IPS-NIHi7 (cell line): ENCODE data around the gene CAMKV.
"Not testable (repeated sequence)": the region's sequence is repeated elsewhere in the genome, so short reads cannot be mapped to it uniquely, and the experiment has no call there.

Source experiments
- DNase-seq: peaks from one replicate; pipeline ENCODE4 v3.0.0; 2012; ENCODE audit warnings: mixed read lengths; ENCODE audit errors: extremely low spot score

Gene CAMKV

GRCh38 chr3:49855662-49856061, 14.0 kb downstream of the CAMKV start:
- DNase-seq: no peak

- no peak for DNase-seq
Observed at GRCh38 chr3:49845694-49846093, 24.0 kb downstream of the CAMKV start.

DNA sequence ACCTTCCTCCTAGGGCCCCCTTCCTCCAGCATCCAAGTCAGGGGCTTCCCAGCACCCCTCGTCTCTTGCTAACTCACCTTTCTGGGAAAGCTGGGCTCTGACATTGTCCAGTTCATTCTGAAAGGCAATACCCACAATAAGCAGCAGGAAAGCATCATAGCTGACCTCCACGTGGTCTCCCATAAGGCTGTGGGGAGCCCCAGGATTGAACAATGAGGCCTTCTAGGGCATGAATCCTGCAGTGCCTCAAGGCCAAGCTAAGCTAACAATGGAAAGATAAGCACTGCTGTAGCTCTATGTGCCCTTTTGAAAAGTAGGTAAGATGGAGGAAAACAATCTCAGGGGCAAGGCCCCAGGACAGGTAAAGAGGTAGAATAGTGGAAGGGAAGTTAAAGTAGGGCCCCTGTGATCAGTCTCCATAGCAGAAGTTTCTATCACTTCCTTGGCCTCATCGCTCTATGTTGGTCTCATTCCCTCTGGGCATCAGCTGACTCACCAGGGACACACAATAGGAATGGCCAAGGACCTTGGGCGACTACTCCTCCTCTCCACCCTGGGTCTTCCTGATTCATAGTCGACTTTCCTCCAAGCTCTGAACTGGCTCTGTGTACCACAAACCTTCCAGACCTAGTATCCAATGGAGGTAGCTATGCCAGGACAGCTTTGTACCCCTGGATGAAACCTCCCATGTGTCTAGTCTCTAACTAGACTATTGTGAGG, 25.1 kb downstream of the CAMKV start:
- DNase-seq: no peak

DNA sequence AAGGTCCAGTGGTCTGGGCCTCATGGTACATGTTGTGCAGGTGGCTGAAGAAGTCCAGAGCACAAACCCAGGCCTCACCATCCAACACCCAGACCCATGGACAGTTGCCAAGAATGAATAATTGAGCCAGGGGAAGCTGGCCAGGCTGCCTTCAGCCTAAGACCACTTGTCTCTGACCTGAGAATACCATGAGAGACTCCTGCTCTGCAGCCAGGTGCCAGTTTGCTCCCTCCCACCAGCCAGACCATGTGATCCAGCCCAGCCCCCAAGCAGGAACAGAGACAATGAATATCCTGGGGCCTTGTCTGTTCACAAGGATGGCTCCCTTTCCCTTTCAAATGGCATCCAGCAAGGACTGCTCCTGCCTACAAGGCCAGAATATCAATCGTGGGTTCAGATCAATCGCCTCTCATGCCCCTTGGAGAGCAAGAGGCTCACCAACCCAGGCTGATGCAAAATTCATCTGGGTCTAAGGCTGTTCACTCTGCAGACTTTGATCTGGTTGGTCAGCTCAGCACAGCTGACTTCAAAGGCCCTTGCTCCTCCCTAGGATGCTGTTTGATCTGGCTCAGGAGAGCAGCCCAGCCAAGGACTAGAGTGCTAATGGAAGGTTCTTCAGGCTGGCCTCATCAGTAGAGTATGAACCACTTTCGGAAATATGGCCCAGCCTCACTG, 26.7 kb downstream of the CAMKV start:
- DNase-seq: no peak

GRCh38 chr3:49841806-49842205, 27.9 kb downstream of the CAMKV start:
- no peak for DNase-seq

- peak; percentile 75 for DNase-seq
Observed at GRCh38 chr3:49841126-49841696, 28.5 kb downstream of the CAMKV start.

- no peak for DNase-seq
Observed at GRCh38 chr3:49840388-49840787, 29.3 kb downstream of the CAMKV start.

DNA sequence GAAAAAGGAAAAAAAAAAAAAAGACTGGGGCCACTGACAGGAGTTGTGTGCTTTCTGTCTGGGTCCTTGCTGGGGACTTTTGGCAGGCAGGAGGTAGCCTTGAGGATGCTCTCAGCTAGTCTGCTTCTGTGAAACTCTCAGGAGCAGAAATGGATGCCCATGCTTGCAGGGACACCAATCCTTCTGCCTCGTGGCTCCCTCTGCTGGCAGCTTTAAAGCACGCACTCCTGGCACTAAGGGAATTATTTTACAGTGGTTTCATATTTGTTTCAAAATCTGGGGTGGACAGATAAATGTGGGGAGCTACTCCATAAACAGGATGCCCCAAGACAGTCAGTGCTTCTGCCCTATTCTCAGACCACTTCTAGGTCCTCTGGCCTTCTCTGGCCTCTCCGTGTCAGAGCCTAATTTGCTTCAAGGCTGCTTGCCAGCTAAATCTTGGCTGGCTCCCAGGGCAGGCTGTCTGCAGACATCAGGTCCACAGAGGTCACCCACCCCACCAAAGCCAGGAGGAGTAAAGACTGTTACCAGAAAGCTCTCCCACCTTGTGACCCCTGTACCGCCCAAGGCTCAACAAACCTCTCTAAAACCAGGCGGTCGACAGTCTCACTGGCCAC, 30.4 kb downstream of the CAMKV start:
- DNase-seq: peak; percentile 82

GRCh38 chr3:49831341-49831740, 38.4 kb downstream of the CAMKV start:
- DNase-seq: no peak

DNA sequence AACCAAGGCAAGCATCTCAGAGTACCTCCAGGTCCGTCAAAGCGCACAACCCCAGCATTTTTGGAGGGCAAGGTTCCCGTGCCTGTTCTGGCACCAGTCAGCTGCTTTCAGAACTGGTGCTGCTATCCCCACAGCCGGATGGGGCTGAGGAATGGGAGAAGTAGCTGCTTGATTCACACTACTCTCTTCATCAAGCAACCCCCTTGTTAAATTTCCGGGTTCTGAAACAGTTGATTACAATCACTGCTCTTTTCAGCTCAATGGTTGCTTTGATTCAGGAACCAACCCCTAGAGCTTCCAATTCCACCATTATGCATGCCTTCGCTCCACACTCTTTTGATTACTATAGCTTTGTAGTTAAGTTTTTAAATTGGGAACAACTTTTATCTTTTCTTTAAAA, 43.7 kb downstream of the CAMKV start:
- no peak for DNase-seq

GRCh38 chr3:49823131-49823530, 46.6 kb downstream of the CAMKV start:
- not testable (repeated sequence) for DNase-seq

GRCh38 chr3:49813497-49814174, 56.1 kb downstream of the CAMKV start, which contains the start of gene UBA7:
Gene UBA7, minus strand, starts transcription at chr3:49813953. Its CDS starts 166 bp downstream, at chr3:49813787.
- DNase-seq: no peak

DNA sequence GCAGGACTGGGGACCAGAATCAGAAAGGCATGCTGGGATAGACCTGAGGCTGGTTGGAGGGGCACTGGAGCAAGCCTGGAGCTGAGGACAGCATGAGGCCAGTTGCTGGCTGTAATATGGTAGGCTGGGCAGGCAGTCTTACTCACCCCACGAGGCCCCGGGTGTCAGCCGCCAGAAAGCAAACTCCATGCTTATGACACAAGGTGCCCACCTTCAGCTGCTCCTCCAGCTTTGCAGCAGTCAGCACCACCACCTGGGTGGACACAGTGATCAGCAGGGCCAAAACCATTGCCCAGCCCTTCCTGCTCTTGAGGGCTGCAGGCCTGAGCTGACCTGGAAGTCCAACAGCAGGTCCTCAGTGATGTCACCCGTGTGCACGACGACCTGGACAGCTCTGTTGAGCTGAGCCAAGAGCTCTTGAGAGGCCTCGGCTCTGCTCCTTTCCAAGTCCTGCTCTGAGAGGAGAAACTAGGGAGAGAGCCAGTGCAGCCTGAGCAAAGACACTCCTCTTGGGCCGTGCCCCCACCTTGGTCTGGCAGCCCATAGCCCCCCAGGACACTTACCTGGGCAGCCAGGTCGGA, 56.7 kb downstream of the CAMKV start:
- DNase-seq: no peak
